Peyer's patch (tissue), 4 donors: ENCODE data around the gene POR.

Experiments
- CTCF ChIP-seq, 6 experiments: fragments of 450-650 bp in 4 of 6; fragments of 200-600 bp in 2 of 6; sonication (generic) in 1 of 6; IDR thresholded peaks; one replicate each; pipeline ENCODE4 v1.5.1; 2017 to 2019; ENCODE audit warnings: antibody characterized with exemption in 6 of 6, mild to moderate bottlenecking in 3 of 6, moderate library complexity in 1 of 6
- POLR2A ChIP-seq, 2 donors: fragments of 450-650 bp; IDR thresholded peaks; one replicate each; pipeline ENCODE4 v1.5.1; 2017; ENCODE audit warnings: antibody characterized with exemption in 2 of 2, mild to moderate bottlenecking in 2 of 2, moderate library complexity in 2 of 2

GRCh38 chr7:75876126-75876881, 38.7 kb upstream of the POR start:
- TF ChIP-seq CTCF (IDR thresholded peaks at IDR 0.05) (no peak), POLR2A (IDR thresholded peaks at IDR 0.05) (no peak)
